ENCODE data around the gene RAN. TPM values are rescaled to one million over a fixed set of nuclear protein-coding genes. Genes with fewer than 3 reads are reported as not detected.

RAN gene
- total RNA-seq, 1 donor from 2014 or later: 705 TPM

Other genes with a start within 250 kb of the RAN start
- not detected in 2 replicates for gene RIMBP2, start 155.8 kb upstream of the RAN start, total RNA-seq
- gene STX2, start 32.8 kb upstream of the RAN start, total RNA-seq: 20.9 and 22.9 TPM in 2 replicates
- gene ADGRD1, start 81.8 kb downstream of the RAN start, total RNA-seq: 0.25 and 0.26 TPM in 2 replicates

Measured in dermis microvascular lymphatic vessel endothelial cell (primary cell).